ENCODE results near the gene SEL1L2.

DNA sequence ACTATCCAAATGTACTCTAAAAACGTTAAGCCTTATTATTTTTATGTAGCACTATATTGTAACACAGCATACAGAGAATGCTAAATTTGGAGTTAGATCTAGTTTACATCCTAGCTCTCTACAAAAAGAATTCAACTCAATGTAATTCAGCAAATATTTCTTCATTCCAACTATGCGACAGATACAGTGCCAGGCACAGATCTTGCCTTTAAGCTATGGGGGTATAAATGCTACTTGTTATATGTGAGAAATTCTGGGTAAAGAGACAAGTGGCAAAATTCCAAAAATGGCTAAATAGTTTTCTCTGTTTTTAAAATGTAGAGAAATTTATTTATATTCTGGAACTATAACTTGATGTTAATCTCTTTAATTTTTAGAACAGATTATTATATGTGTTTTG, 63.2 kb downstream of the SEL1L2 start:
- TF ChIP-seq, protein P1, sequence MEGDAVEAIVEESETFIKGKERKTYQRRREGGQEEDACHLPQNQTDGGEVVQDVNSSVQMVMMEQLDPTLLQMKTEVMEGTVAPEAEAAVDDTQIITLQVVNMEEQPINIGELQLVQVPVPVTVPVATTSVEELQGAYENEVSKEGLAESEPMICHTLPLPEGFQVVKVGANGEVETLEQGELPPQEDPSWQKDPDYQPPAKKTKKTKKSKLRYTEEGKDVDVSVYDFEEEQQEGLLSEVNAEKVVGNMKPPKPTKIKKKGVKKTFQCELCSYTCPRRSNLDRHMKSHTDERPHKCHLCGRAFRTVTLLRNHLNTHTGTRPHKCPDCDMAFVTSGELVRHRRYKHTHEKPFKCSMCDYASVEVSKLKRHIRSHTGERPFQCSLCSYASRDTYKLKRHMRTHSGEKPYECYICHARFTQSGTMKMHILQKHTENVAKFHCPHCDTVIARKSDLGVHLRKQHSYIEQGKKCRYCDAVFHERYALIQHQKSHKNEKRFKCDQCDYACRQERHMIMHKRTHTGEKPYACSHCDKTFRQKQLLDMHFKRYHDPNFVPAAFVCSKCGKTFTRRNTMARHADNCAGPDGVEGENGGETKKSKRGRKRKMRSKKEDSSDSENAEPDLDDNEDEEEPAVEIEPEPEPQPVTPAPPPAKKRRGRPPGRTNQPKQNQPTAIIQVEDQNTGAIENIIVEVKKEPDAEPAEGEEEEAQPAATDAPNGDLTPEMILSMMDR (IDR thresholded peaks at IDR 0.05), result no peak
- TF ChIP-seq POLR2AphosphoS5 (IDR thresholded peaks at IDR 0.05) (no peak), EP300 (IDR thresholded peaks at IDR 0.05; ENCODE audit: low read depth) (no peak)
